Left forelimb (tissue), 1 donor: ENCODE data around the gene FOSL2.

ENCODE experiments used
- DNase-seq: peaks from one replicate; pipeline ENCODE4 v3.0.0-alpha.2; 2018; ENCODE audit warnings: low spot score

Gene FOSL2

DNA sequence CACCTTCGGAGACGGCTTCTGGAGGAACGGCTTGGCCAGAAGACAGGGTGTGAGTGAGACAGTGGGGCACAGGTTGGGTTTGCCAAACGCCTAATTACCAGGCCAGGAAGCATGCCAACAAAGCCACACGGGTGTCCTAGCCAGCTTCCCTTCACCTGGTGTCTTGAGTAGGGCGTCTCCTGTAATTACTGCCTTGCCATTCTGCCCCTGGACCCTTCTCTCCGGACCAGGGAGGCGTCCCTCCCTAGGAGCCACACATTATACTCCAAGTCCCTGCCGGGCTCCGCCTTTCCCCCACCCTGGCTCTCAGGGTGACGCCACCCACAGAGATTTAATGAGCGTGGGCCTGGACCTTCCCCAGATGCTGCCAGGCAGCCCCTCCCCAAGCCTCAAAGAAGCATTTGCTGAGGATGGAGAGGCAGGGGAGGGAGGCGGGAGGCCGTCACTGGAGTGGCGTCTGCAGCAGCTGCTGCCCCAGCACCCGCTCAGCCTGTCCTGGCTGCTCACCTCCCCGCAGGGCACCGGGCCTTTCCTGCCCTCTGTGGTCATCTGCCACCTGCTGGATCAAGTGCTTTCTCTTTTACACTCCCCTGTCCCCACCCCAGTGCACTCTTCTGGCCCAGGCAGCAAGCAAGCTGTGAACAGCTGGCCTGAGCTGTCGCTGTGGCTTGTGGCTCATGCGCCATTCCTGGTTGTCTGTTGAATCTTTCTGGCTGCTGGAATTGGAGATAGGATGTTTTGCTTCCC, 20.7 kb downstream of the FOSL2 start:
- DNase-seq: no peak

DNA sequence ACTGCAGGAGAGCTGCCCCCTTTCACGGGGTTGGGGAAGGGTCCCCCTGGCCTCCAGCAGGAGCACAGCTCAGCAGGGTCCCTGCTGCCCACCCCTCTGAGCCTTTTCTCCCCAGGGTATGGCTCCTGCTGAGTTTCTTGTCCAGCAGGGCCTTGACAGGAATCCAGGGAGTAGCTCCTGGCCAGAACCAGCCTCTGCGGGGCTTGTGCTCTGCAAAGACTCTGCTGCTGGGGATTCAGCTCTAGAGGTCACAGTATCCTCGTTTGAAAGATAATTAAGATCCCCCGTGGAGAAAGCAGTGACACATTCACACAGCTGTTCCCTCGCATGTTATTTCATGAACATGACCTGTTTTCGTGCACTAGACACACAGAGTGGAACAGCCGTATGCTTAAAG, 21.2 kb downstream of the FOSL2 start:
- no peak for DNase-seq

DNA sequence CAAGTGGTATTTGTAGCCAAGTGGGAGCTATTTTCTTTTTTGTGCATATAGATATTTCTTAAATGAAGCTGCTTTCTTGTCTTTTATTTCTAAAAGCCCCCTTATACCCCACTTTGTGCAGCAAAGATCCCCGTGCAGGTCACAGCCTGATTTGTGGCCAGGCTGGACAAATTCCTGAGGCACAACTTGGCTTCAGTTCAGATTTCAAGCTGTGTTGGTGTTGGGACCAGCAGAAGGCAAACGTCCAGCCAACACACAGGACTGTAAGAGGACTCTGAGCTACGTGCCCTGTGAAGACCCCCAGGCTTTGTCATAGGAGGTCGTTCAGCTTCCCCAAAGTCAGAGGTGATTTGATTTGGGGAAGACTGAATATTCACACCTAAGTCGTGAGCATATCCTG, 21.9 kb downstream of the FOSL2 start:
- DNase-seq: no peak

DNA sequence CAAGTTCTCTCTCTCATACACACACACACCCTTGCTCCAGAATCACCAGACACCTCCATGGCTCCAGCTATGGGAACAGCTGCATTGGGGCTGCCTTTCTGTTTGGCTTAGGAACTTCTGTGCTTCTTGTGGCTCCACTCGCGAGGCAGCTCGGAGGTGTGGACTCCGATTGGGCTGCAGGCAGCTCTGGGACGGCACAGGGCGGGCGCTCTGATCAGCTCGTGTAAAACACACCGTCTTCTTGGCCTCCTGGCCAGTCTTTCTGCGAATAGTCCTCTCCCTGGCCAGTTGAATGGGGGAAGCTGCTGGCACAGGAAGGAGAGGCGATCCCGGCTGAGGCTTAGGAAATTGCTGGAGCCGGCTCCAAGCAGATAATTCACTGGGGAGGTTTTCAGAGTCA, 22.4 kb downstream of the FOSL2 start:
- DNase-seq: no peak

DNA sequence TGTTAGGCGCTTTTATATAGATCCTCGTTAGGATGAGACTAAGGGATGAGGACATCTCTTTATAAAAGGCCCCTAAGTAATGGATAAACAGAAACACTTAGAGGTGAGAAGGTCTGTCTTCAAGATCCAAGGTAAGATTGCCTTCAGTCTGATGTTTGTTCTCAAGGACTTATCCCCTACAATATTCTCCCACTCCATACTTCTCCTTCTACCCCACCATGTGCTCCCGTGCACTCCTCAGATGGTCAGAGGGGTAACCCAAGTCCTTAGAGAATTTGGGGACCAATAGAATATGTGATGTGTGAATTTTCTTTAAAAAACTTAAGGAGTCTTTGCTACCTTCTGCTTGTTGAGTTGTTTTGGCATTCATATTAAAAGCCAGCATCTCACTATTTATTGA, 23.1 kb downstream of the FOSL2 start:
- no peak for DNase-seq

DNA sequence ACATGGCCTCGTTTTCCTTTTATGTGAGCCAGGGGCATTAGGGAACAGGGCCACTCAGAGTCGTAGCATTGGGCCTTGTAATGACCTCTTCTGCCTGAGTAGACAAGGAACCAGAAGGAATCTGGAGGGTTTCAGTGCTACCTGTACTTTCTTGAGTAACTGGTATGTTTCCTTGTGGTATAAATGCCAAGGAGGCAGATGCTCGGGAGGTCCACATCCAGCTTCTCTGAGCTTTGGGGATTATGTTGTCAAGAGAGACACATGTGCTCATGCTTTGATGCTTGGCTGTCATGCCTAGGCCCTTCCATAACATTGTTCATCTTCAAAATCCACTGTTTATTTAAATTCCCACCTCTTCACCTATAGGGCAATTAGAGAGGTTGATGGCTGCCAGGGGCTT, 26.3 kb downstream of the FOSL2 start:
- no peak for DNase-seq

DNA sequence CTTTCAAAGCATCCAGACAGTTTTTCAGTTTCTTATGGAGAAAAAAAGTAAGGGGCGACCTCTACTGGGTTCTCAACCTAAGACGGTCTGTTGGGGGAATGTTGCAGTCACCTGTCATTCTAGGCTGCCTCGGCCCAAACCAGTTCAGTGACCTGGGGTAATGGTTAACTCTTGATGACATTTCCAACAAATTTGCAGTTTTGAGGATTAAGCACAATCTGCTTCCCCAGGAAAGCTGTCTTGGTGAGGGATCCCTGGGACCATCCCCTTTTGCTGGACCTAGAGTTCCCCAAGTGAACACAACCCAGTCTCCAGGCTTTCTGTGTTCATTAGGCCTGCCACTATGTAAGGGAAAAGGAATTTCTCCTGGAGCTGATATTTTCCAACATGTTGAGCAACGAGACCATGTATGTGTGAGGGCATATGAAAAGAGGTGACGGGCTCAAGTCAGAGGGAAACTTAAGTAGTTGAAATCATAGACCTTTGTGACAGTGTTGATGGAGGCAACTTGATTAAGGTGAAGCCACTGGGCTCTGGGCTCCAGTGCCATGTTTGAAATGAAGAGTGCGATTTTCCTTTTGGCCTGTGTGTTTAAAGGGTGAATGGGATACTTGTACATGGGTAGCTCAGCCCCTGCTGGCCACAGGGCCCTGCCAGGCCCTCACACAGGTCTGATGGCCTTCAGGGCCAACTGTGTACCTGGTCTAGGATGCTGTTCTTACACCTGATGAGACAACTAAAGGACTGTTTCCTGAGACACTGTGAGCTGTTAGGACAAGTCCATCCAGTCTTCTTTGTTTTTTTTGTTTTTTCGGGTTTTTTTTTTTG, 27.0 kb downstream of the FOSL2 start:
- no peak for DNase-seq

DNA sequence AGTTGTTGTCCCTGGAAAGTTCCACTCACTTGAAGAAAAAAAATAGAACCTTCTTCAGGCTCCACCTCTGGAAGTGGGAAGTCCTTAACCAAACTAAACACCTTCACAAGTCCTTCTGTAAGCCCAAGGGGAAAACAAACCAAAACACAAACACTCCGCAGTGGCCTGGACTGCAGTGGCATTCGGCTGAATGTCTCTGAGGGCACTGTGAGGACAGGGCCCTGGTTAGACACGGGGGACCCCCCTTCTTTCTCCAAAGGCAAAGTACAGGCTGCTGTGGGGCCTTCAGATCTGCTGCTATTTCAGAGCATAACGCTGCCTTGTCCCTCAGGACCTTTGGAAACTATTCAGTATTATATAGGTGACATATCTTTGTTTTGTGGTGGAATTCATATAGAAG, 28.1 kb downstream of the FOSL2 start:
- no peak for DNase-seq

DNA sequence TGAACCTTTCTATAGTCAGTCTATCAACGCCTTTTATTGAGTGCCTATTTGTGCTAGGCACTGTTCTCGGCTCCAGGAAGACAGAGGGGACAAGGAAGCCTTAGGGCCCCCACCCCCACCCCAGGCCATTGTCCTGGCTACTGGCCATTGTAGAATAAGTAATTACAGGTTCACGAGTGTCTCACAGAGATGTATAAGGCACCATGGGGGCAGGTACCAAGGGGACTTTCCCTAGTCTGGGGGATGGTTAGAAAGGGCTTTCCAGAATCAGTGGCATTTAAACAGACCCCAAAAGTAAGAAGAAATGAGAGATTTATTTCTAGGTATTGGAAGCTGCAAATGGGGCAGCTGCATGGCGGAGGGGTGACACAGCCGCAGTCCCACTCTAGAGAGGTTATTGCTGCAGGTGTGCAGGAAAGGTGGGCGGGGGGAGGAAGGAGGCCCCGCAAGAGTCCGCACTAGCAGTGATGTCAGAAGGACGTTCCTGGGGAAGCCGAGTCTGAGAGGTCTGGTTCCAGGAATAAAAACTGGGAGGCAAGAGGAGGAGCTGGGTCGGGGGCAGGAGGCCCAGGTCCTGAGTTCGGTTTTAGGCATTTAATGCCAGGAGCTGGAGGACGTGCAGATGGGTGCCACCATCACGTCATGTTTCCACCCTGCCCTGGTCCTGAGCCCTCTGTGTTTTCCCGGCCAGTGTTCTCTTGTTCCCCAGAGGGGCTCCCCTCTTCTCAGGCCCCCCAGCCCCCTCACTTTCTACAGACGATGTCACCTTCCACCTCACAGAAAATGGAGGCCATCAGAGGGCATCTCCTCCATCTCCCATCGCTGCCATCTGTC, 30.5 kb downstream of the FOSL2 start:
- DNase-seq: no peak

DNA sequence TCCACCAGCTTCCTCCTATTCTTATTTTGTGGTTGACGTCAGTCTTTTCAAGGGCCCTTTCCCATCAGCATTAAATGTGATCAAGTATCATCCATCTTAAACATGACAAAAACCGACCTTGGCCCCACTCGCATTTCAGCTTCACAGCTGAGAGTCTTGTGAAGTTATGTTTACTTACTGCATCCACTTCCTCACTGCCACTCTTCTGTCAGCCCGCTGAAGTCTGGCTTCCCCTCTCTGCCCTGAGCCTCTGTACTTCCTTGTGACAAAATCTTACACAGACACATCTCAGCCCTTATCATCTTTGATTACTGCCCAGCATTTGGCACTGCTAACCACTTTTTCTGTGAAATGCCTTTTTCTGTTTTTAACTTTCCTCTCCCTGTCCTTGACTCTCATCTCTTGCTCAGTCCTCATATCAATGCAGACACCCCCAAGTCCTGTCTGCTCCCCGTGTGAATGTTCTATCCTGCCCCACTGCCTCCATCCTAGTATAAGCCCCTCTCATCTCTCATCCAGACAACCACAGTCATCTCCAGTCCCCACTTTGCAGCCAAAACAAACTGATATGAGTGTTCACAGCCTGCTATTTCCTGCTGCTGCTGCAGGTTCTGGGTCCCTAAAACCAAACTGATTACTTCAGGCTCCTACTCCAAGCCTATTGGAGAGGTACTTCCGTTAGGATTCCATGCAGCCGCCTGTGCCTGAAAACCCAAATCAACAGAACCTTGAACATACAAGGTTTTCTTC, 31.4 kb downstream of the FOSL2 start:
- DNase-seq: no peak

DNA sequence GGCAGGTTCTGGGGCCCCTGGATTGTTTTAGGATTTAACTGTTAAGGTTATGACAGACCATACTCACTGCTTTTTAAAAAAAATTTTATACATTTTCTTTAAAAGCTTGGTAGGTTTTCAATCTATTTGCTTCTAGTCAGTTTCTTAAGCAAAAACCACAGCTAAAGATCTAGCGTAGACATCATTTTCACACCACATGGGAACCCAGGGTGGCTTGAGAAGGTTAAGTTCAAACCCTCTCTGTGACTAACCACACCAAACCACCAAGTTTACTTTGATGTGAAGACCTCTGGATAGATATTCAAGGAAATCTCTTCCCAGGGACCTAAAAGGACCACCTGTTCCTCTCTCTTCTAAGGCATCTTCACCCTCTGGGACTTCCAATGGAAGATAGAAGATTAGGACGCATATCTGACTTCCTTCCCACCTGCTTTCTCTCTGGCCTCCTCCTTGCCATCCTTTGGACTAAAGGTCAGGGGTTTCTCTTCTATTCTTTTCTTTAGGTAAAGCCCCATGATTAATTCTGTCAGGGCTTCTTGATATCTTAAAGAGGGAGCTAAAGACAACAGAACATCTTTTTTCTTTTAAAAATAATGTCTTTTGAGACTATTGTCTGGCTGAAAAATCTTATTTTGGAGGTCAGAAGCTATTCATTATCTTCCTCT, 32.3 kb downstream of the FOSL2 start:
- no peak for DNase-seq

DNA sequence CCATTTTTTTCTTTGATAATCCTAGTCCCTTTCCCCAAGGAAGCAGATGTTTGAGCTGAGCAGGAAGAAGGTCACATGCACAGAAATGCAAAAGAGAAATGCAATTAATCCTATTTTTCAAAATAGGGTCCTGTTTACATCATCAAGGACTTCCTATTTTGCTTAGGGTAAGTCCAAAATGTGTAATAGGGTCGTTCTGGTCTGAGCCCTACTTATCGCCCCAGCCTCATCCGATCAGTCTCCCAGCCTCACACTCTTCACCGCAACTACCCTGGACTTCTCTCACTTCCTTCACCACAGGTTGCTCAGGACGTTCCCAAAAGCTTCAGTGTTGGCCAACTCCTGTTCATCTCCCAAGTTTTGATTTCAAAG, 32.8 kb downstream of the FOSL2 start:
- DNase-seq: no peak

DNA sequence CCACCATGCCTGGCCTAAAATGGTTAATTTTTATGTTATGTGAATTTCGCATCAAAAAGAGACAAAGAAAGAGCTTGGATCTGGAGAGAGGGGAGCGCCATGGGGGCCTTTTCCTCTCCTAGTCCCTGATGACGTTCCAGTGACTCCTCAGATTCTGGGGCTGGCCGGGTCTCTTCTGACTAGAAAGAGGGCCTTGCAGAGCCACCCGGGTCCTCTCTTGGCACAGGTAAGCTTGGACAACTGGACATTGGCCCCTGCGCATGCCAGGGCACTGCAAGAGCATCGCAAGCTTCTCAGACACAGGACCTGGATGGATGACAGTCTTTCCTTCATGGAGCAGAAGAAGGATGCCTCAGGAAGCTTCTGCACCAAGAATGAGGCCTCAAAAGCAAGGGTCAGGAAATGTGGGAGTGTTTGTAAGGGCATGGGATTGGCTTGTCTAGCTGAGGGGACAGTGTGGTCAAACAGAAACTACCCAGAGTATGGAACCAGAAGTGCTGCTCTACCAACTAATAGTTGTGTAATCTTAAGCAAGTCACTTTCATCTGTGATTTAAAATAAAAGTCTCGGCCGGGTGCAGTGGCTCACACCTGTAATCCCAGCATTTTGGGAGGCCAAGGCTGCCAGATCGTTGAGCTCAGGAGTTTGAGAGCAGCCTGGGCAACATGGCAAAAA, 35.2 kb downstream of the FOSL2 start:
- no peak for DNase-seq

DNA sequence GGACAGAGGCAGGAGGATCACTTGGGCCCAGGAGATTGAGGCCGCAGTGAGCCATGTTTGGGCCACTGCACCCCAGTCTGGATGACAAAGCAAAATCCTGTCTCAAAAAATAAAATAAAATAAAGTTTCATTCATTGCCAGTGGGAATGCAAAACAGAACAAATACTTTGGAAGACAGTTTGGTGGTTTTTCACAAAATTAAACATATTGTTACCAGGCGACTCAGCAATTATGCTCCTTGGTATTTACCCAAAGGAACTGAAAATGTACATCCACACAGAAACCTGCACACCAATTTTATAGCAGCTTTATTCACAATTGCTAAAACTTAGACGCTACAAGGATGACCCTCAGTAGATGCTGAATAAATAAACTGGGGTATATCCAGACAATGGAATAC, 35.8 kb downstream of the FOSL2 start:
- no peak for DNase-seq

DNA sequence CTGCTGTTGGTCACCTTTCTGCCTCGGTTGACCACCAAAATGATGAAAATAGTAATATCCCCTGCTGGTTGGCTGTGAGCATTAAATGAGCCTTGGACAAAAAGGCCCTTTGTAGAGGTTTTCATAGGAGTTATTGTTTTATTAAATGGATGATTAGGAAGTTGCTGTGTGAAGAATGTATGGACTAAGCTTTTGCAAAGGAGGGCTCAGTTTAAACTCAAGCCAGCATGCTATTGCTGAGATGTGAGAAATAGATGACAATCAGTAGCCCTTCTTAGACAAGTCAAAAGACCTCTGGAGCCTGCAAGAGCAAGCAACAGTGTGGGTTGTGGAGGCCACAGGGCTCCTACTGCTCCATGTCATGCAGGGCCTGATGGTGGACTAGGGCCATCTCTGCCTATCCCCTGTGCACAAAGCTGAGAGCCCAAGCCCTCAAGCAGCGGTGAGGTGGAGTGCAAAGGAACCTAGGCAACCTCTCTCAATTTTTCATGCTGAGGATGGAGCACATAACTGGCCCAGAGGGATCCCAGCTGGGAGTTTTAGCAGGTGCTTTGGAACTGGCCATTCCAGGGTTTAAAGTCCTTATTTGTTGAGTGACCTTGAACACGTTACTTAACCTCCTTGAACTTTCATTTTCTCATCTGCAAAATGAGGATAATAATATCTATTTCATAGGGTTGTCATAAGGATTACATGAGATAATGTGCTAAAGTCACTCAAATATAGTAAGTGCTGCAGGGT, 37.1 kb downstream of the FOSL2 start:
- no peak for DNase-seq

DNA sequence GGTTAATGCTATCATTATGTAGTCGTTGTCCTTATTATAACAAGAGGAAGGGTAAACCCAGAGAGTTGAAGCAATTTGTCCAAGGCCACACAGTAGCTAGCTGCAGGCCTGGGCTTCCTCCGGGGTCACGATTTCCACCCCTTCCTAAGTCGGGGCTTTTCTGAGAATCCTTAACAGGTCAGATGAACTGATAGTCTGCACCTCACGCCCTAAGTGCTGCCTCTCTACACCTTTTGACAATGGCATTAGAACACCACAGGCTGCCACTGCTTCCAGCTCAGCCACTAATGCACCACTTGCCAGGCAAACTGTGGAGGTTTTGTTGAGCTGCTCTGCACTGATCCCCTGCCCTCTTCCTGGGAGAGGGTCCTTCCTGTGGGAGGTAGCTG, 37.7 kb downstream of the FOSL2 start:
- DNase-seq: no peak

DNA sequence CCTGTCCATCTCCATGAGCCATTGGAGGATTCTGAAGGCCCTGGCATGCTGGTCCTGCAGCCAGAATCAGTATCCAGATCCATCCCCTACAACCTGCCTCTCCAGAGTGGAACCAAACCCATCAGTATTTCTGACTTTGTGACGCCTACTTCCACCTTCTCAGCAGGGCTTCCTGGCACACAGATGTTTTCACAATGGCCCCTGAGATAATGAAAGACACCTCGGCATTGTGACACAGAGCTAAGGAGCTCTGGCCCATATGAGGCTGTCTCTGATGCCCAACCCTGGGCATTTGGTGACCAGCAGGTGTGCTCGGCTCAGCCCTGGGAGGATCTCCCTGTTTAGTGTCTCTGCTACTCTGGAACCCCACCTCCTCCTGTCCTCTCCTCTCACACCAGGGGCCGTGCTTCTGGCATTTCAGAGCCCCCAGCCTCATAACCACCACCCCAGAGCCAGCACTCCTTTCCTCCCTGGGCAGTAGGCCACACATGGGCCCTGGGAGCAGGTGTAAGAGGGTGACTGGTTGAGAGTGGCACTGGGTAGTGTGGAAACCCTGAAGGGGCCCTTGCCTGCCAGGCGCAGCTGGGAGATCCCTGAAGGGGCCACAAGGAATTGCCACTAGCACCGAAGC, 38.2 kb downstream of the FOSL2 start:
- no peak for DNase-seq

DNA sequence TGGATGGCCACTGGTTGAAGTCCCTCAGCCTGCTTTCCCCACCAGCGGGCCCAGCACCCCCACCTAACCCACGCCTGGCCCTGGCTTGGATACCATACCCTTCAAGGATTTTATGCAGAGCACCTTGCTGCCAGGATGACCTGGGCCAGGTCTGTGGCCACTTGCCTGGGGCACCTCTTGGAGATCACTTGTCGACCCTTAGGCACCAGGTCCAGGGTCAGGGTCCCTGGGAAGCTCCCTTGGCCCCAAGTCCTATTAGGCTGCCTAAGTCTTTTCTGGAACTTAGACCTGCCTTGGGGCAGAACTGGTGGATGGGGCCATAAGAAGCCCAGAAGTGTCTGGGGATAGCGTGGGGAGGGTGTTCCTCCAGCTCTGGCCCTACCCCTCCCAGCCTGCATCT, 39.1 kb downstream of the FOSL2 start:
- DNase-seq: no peak

DNA sequence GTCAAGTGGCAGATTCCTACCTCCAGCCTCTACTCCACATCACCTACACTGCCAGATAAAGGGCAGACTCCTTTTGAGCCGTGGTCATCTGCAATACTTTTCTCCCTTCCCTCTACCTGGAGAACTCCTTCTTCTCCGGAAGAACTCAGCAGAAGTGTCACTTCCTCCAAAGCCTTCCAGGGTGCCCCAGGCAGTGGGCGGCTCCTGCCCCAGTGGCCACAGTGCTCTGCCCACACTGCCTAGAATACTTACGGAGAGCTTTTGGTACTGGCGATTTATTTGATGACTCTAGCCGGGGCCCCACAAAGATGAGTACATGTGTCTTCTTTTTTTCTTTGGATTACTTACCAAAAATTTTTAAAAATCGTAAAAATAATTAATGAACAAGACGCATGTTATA, 39.7 kb downstream of the FOSL2 start:
- DNase-seq: no peak

DNA sequence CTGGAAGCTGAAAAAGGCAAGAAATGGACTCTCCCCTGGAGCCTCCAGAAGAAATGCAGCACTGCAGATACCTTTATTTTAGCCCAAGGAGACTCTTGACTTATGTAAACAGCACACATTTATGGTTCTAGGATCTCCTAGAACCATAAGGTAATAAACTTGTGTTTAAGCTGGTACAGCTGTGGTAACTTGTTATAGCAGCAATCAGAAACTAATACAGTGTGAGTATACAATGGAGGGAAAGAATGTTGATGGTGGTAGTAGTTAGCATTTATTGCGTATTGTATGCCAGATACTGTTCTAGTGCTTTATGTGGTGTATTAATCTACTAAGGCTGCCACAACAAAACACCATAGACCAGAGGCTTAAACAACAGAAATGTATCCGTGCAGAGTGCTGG, 40.6 kb downstream of the FOSL2 start:
- no peak for DNase-seq
